Lower leg skin (tissue), 4 donors: Measurements from ENCODE around the gene TGFA. TPM values are rescaled to one million over a fixed set of nuclear protein-coding genes. Genes with fewer than 3 reads are reported as not detected.

Experiments used
- DNase-seq, 2 donors: peaks; one replicate each; pipeline ENCODE4 v3.0.0-alpha.2; 2019; ENCODE audit warnings: low spot score in 2 of 2
- H3K4me3 ChIP-seq: fragments of 200-600 bp; sonication (generic); 2 replicates; pipeline ENCODE4 v1.5.1; 2017; ENCODE audit warnings: mild to moderate bottlenecking, low read depth; ENCODE audit not compliant: poor library complexity, severe bottlenecking
- CTCF ChIP-seq, 3 donors: fragments of 450-650 bp; IDR thresholded peaks; one replicate each; pipeline ENCODE4 v1.5.1; 2016; ENCODE audit warnings: antibody characterized with exemption in 3 of 3, mild to moderate bottlenecking in 3 of 3, moderate library complexity in 2 of 3
- POLR2A ChIP-seq, 2 donors: fragments of 450-650 bp; IDR thresholded peaks; one replicate each; pipeline ENCODE4 v1.6.1; 2016 to 2017; ENCODE audit warnings: antibody characterized with exemption in 2 of 2, mild to moderate bottlenecking in 1 of 2, moderate library complexity in 1 of 2
- WGBS, 2 donors: methylation state at CpG; one replicate each; pipeline ENCODE4 v1.1.5; 2018; 5-methylcytosine and 5-hydroxymethylcytosine counted together
- intact Hi-C: fragments of 100-400 bp; cut with DNase I; formaldehyde crosslinking; loops from one replicate; pipeline ENCODE4 v1.15.0; 2023; ENCODE audit warnings: low total_unique reads
- total RNA-seq, 4 donors: library from RNA; depleted of rRNA; stranded (reverse); fragments of >200 nt; gene quantifications; one replicate each; pipeline ENCODE4 v1.1.0, GENCODE V29; 2016

The TGFA gene
- total RNA-seq, 4 donors from 2014 or later, result 56.5 to 78.3 (median 65.0) TPM

- no peak for TF ChIP-seq POLR2A (IDR thresholded peaks at IDR 0.05)
- TF ChIP-seq CTCF (IDR thresholded peaks at IDR 0.05), result no peak
- H3K4me3 ChIP-seq, result no peak overlapping the region
- no peak for DNase-seq
- 89 to 98% methylated on average over 1 of the region's 1 CpG for WGBS, 2 donors
- intact Hi-C loops, result no loop called here
These were observed 52.4 kb downstream of the TGFA start for GRCh38 chr2:70501215-70501614.

- TF ChIP-seq POLR2A (IDR thresholded peaks at IDR 0.05), result no peak
- no peak for TF ChIP-seq CTCF (IDR thresholded peaks at IDR 0.05)
- WGBS, 2 donors, result 94 to 95% methylated on average over 7 of the region's 7 CpGs
- H3K4me3 ChIP-seq, result no peak overlapping the region
- intact Hi-C loops, result no loop called here
- DNase-seq, result no peak
These were observed 54.4 kb downstream of the TGFA start for GRCh38 chr2:70499253-70499652.

- 83 to 84% methylated on average over 1 of the region's 1 CpG for WGBS, 2 donors
- TF ChIP-seq CTCF (IDR thresholded peaks at IDR 0.05), result no peak
- TF ChIP-seq POLR2A (IDR thresholded peaks at IDR 0.05), result no peak
- H3K4me3 ChIP-seq, result no peak overlapping the region
- no peak for DNase-seq
- intact Hi-C loops, result no loop called here
These were observed 55.1 kb downstream of the TGFA start for GRCh38 chr2:70498528-70498927.

- intact Hi-C loops, result no loop called here
- DNase-seq, result no peak
- no peak for TF ChIP-seq POLR2A (IDR thresholded peaks at IDR 0.05)
- TF ChIP-seq CTCF (IDR thresholded peaks at IDR 0.05), result no peak
- no peak overlapping the region for H3K4me3 ChIP-seq
These were observed 55.6 kb downstream of the TGFA start for GRCh38 chr2:70498054-70498453.

DNA sequence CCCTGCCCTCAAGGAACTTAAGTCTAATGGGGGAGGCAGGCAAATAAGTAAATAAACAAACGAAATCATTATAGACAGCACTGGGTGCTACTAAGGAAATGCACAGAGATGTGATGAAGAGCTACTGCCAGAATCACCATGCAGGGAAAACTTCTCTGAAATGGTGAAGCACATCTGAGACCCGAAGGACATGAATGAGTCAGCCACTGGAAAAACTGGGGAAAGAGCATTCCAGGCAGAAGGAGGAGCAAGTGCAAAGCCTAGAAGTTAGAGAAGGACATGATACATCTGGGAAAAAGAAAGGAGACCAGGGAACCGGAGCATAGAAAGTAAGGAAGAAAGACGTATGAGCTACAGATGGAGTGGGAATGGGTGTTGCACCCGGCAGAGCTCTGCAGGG, 56.8 kb downstream of the TGFA start:
- TF ChIP-seq CTCF (IDR thresholded peaks at IDR 0.05) (no peak), POLR2A (IDR thresholded peaks at IDR 0.05) (no peak)
- 59 to 66% methylated on average over 5 of the region's 5 CpGs for WGBS, 2 donors
- intact Hi-C loops, result no loop called here
- H3K4me3 ChIP-seq, result no peak overlapping the region
- DNase-seq, result no peak

DNA sequence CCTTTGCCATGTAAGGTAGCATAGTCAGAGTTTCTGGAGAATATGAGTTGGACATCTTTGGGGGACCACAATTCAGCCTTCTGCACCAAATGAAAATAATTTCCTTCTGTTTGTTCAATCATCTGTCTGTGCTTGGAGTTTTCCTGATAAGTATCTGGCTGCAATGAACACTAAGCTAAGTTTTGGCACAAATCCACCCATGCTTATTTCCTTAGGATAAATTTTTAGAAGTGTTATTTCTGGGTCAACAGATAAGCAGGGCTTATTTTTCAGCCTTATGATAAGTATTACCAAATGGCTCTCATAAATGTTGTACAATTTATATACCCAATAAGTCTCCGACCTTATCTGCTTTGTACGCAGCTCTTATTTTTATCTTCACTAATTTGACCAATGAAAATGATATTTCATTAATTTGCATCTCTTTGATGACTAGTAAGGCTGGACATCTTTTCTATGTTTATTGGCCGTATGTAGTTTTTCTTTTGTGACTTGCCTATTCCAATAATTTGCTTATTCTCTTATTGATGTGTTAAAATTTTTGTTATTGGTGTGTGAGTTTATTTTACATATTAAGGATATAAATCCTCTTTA, 59.2 kb downstream of the TGFA start:
- no peak overlapping the region for H3K4me3 ChIP-seq
- DNase-seq, result no peak
- intact Hi-C loops, result no loop called here
- TF ChIP-seq POLR2A (IDR thresholded peaks at IDR 0.05) (no peak), CTCF (IDR thresholded peaks at IDR 0.05) (no peak)
- 75 to 87% methylated on average over 3 of the region's 3 CpGs for WGBS, 2 donors
